NCI-H446 treated with DMSO at 0.1 percent for 48 hours (cell line): ENCODE results near the gene ANKRD13A.
"Not testable (repeated sequence)": the region's sequence is repeated elsewhere in the genome, so short reads cannot be mapped to it uniquely, and the experiment has no call there.

Experiments
- DNase-seq: peaks from one replicate; lab custom pipeline; 2025; lab: John Stamatoyannopoulos, UW

ANKRD13A gene

GRCh38 chr12:110079477-110080400, 80.5 kb downstream of the ANKRD13A start:
- no peak for DNase-seq

- no peak for DNase-seq
These were observed 81.2 kb downstream of the ANKRD13A start for GRCh38 chr12:110080410-110080809.

GRCh38 chr12:110084314-110085015, 85.2 kb downstream of the ANKRD13A start:
- no peak for DNase-seq

GRCh38 chr12:110088216-110088615, 89.0 kb downstream of the ANKRD13A start:
- not testable (repeated sequence) for DNase-seq

GRCh38 chr12:110088936-110089335, 89.7 kb downstream of the ANKRD13A start:
- no peak for DNase-seq
